ENCODE data around the gene RASAL3. TPM values are rescaled to one million over a fixed set of nuclear protein-coding genes. Genes with fewer than 3 reads are reported as not detected.

Gene RASAL3
- total RNA-seq, 4 donors from 2014 or later, result 2.0 to 6.9 (median 3.6) TPM

- no peak for DNase-seq (ENCODE audit: low spot score)
- TF ChIP-seq CTCF (IDR thresholded peaks at IDR 0.05), result no peak
- no peak for ATAC-seq (ENCODE audit: low FRiP score)
Measured at GRCh38 chr19:15461694-15462093, 2.6 kb downstream of the RASAL3 start.

- no peak for ATAC-seq (ENCODE audit: low FRiP score)
- no peak for DNase-seq (ENCODE audit: low spot score)
- no peak for TF ChIP-seq CTCF (IDR thresholded peaks at IDR 0.05)
Measured at GRCh38 chr19:15457701-15458484, 6.5 kb downstream of the RASAL3 start.

GRCh38 chr19:15456871-15457700, 7.3 kb downstream of the RASAL3 start:
- DNase-seq (ENCODE audit: low spot score) (no peak), ATAC-seq (ENCODE audit: low FRiP score) (no peak)
- TF ChIP-seq CTCF (IDR thresholded peaks at IDR 0.05), result no peak

- no peak for ATAC-seq (ENCODE audit: low FRiP score)
- no peak for DNase-seq (ENCODE audit: low spot score)
- TF ChIP-seq CTCF (IDR thresholded peaks at IDR 0.05), result no peak
Measured at GRCh38 chr19:15456441-15456840, 7.9 kb downstream of the RASAL3 start.

DNA sequence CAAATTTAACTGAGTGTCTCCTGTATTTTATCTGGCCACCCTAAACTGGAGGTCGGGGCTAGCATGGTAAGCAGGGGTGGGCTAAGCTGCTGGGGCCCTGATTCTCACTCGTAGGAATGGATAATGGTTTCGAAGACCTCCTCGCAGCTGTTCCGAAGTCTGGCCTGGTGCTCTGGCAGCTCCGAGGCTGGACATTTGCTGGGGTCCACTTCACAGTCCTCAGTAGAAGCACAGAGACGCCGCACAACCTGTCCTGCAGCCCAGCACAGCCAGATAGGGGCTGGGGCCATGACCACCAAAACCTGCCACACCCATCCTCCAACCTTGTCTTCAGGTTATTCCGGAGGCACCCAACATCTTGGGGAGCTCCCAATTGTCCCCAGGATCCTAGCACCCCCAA, 8.3 kb downstream of the RASAL3 start:
- no peak for TF ChIP-seq CTCF (IDR thresholded peaks at IDR 0.05)
- DNase-seq (ENCODE audit: low spot score) (no peak), ATAC-seq (ENCODE audit: low FRiP score) (no peak)

- ATAC-seq (ENCODE audit: low FRiP score) (no peak), DNase-seq (ENCODE audit: low spot score) (no peak)
- TF ChIP-seq CTCF (IDR thresholded peaks at IDR 0.05), result no peak
Measured at GRCh38 chr19:15453906-15454860, 10.2 kb downstream of the RASAL3 start.
